Cardiac muscle cell (in vitro differentiated cells and primary cell): ENCODE results near the gene CPNE2. TPM values are rescaled to one million over a fixed set of nuclear protein-coding genes. Genes with fewer than 3 reads are reported as not detected.

Source experiments
- DNase-seq, 2 donors: peaks; one replicate each; pipeline versions ENCODE4 v3.0.0 to v3.0.0-alpha.2; 2010 to 2017; ENCODE audit warnings: low read depth in 1 of 2, low spot score in 1 of 2
- H3K27ac ChIP-seq: fragments of 200-600 bp; sonication (generic); 2 replicates; pipeline ENCODE4 v1.5.1; 2016
- H3K27me3 ChIP-seq: fragments of 200-600 bp; sonication (generic); 2 replicates; pipeline ENCODE4 v1.6.0; 2016; ENCODE audit warnings: control low read depth
- H3K36me3 ChIP-seq: fragments of 200-600 bp; sonication (generic); 2 replicates; pipeline ENCODE4 v1.5.1; 2016; ENCODE audit warnings: control low read depth
- H3K4me1 ChIP-seq: fragments of 200-600 bp; sonication (generic); 2 replicates; pipeline ENCODE4 v1.8.1; 2017; ENCODE audit warnings: low read depth, mild to moderate bottlenecking, mixed run types
- H3K4me3 ChIP-seq: fragments of 200-600 bp; sonication (generic); 2 replicates; pipeline ENCODE4 v1.5.1; 2016; ENCODE audit warnings: mild to moderate bottlenecking
- H3K9me3 ChIP-seq: fragments of 200-600 bp; sonication (generic); 2 replicates; pipeline ENCODE4 v1.5.1; 2017; ENCODE audit warnings: low read depth, mild to moderate bottlenecking, control low read depth
- polyA plus RNA-seq: library from polyadenylated mRNA; unstranded; fragments of >200 nt; fragmentation: Nextera tagmentation; extraction: Ambion mirVana; gene quantifications from 2 replicates; pipeline ENCODE4 v1.2.1, GENCODE V29; 2016
- total RNA-seq: library from RNA; depleted of rRNA; stranded (reverse); fragments of >200 nt; gene quantifications from 2 replicates; pipeline ENCODE4 v1.2.3, GENCODE V29; 2016
- TF ChIP-seq, protein P1 (sequence below): IDR thresholded peaks from 2 replicates; pipeline ENCODE4 v1.5.1; 2012; ENCODE audit warnings: low read depth, mild to moderate bottlenecking, low read length

Gene CPNE2
- total and polyA plus RNA-seq, 2 experiments from 2014 or later: 25.5 to 43.0 TPM

- TF ChIP-seq, protein P1, sequence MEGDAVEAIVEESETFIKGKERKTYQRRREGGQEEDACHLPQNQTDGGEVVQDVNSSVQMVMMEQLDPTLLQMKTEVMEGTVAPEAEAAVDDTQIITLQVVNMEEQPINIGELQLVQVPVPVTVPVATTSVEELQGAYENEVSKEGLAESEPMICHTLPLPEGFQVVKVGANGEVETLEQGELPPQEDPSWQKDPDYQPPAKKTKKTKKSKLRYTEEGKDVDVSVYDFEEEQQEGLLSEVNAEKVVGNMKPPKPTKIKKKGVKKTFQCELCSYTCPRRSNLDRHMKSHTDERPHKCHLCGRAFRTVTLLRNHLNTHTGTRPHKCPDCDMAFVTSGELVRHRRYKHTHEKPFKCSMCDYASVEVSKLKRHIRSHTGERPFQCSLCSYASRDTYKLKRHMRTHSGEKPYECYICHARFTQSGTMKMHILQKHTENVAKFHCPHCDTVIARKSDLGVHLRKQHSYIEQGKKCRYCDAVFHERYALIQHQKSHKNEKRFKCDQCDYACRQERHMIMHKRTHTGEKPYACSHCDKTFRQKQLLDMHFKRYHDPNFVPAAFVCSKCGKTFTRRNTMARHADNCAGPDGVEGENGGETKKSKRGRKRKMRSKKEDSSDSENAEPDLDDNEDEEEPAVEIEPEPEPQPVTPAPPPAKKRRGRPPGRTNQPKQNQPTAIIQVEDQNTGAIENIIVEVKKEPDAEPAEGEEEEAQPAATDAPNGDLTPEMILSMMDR: no peak
- Histone ChIP-seq H3K4me1 (no peaks in the 10 kb centered on the region), H3K9me3 (no peaks in the 10 kb centered on the region), H3K36me3 (no peaks in the 10 kb centered on the region), H3K4me3 (no peak overlapping the region), H3K27ac (no peak overlapping the region), H3K27me3 (no peaks in the 10 kb centered on the region)
- DNase-seq: no peak
These were observed 33.6 kb downstream of the CPNE2 start for GRCh38 chr16:57125969-57126368.

DNA sequence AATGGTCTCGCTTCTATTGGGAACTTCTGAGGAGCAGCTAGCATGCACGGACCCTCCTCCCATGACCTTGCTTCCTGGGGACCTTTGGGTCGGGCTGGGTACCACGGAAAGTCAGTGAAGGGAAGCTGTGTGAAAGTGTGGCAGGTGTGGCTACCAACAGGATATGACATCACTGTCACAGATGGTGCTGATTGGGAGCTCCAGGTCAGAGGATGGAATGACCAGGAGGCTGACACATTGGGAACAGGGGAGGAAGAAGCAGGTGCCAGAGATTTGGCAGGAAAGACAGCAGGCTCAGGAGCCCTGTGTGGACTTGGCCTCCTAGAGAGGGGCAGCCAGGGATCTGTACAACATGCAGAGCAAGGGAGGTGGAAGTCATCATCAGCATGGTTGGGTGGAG, 34.0 kb downstream of the CPNE2 start:
- TF ChIP-seq, protein P1: no peak
- no peaks in the 10 kb centered on the region for H3K9me3 ChIP-seq
- H3K4me1 ChIP-seq: no peaks in the 10 kb centered on the region
- H3K4me3 ChIP-seq: no peak overlapping the region
- no peak for DNase-seq
- no peaks in the 10 kb centered on the region for H3K36me3 ChIP-seq
- no peak overlapping the region for H3K27ac ChIP-seq
- H3K27me3 ChIP-seq: no peaks in the 10 kb centered on the region

DNA sequence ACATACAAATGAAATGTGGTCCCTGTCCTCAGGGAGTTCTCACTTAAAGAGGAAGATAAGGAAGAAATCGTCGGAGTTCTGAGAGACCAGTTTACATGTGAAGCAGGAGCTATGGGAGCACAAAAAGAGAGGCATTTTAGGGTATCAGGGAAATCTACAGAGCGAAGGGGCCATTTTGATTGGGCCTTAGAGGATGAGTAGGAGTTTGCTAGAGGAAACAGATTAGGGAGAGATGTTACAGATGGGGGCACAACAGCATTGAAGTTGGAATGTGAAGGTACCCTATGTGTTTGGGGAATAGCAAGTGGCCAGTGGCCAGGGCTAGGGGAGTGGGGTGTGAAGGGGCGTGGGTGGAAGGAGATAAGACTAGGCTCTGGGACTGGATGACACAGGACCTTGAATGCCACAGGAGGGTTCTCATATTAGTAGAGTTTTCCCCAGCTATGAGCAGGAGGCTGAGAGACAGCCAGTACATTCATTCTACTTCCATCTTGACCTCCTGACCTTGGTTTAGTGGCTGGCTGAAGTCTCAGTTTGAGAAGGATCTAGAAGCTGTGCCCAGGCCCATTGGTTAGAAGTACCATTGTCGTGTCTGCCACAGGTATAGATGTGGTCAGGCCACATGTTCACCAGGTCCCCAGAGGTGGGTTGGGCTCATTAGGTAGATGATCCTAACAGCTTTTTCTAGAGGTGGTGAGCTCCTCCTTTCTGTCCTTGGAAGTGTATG, 34.8 kb downstream of the CPNE2 start:
- TF ChIP-seq, protein P1: no peak
- Histone ChIP-seq H3K4me1 (no peaks in the 10 kb centered on the region), H3K9me3 (no peaks in the 10 kb centered on the region), H3K4me3 (no peak overlapping the region), H3K36me3 (no peaks in the 10 kb centered on the region), H3K27ac (no peak overlapping the region), H3K27me3 (no peaks in the 10 kb centered on the region)
- no peak for DNase-seq

- no peaks in the 10 kb centered on the region for H3K4me1 ChIP-seq
- no peak for DNase-seq
- no peaks in the 10 kb centered on the region for H3K36me3 ChIP-seq
- H3K27ac ChIP-seq: no peak overlapping the region
- no peaks in the 10 kb centered on the region for H3K27me3 ChIP-seq
- H3K9me3 ChIP-seq: no peaks in the 10 kb centered on the region
- H3K4me3 ChIP-seq: no peak overlapping the region
- TF ChIP-seq, protein P1: no peak
These were observed 35.5 kb downstream of the CPNE2 start for GRCh38 chr16:57127836-57128235.

DNA sequence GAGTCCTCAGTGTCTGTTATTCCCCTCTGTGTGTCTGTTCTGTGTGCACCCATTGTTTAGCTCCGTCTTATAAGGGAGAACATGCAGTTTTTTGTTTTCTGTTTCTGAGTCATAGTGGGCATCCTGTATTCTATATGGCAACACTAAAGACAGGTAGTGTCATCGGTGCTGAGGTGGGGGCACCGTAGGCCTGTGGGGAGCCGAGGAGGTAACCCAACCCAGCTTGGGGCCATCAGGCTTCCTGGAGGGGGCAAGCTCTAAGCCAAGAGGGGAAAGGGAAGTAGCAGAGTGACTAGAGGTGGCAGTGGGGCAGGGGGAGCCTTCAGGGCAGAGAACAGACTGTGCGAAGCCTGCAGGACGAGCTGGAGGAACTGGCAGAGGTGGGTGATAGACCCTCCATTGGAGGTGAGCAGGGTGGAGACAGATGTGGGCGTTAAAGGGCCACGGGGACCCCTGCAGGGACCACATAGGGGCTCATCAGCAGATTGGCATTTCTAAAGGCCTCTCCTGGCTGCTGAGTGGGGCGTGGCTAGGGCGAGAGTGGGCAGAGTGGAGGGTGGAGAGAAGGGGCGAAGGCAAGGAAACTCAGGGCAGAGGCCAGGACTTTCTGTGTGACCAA, 36.5 kb downstream of the CPNE2 start:
- DNase-seq: no peak

More for the DNA sequence above, 36.5 kb downstream of the CPNE2 start:
- Histone ChIP-seq H3K36me3 (no peaks in the 10 kb centered on the region), H3K27ac (no peak overlapping the region), H3K4me1 (no peaks in the 10 kb centered on the region), H3K27me3 (no peaks in the 10 kb centered on the region), H3K9me3 (no peaks in the 10 kb centered on the region), H3K4me3 (no peak overlapping the region)
- TF ChIP-seq, protein P1: no peak
